ENCODE measurements around the gene OPN1LW. TPM values are rescaled to one million over a fixed set of nuclear protein-coding genes. Genes with fewer than 3 reads are reported as not detected.
"Not testable (repeated sequence)": the region's sequence is repeated elsewhere in the genome, so short reads cannot be mapped to it uniquely, and the experiment has no call there.

The OPN1LW gene
- total RNA-seq, 1 experiment from 2014 or later = not detected

GRCh38 chrX:154140742-154141141 is 3.3 kb upstream of the OPN1LW start:
- intact Hi-C loops (cut with micrococcal nuclease) = no loop called here
- H3K9me3 Mint-ChIP-seq (ENCODE audit: unreplicated experiment) = no peaks in the 10 kb centered on the region
- DNase-seq (ENCODE audit: unreplicated experiment) = no peak
- H3K4me1 Mint-ChIP-seq (ENCODE audit: insufficient read depth, unreplicated experiment) = no peaks in the 10 kb centered on the region
- no TSS peak for BruUV-seq (replicated peaks)
- H3K4me3 Mint-ChIP-seq (ENCODE audit: unreplicated experiment) = no peak overlapping the region
- no peak overlapping the region for H3K27ac Mint-ChIP-seq (ENCODE audit: low read depth, unreplicated experiment)
- POLR2A ChIA-PET = no interaction called here
- TF ChIP-seq CTCF (IDR thresholded peaks at IDR 0.05; ENCODE audit: unreplicated experiment) = no peak
- H3K36me3 Mint-ChIP-seq (ENCODE audit: insufficient read depth, unreplicated experiment) = no peaks in the 10 kb centered on the region
- peaks cover 34% of the 10 kb centered on the region for H3K27me3 Mint-ChIP-seq (ENCODE audit: insufficient read depth, unreplicated experiment)
- CTCF ChIA-PET = no interaction called here

DNA sequence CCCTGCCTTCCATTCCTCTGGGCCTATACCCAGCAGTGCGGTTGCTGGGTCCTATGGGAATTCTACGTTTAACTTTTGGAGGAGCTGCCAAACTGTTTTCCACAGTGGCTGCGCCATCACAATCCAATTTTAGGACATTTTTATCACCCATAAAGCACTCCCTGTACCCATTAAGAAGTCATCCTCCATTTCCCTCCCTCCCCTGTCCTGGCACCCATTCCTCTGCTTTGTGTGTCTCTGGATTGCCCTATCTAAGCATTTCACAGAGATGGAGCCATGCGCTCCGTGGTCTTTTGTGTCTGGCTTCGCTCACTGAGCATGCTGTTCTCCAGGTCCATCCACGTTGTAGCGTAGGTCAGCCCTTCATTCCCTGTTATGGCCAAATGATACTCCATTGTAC is 1.7 kb upstream of the OPN1LW start:
- DNase-seq (ENCODE audit: unreplicated experiment) = no peak
- BruUV-seq (replicated peaks) = no TSS peak
- H3K9me3 Mint-ChIP-seq (ENCODE audit: unreplicated experiment) = no peaks in the 10 kb centered on the region

GRCh38 chrX:154142950-154143745 is 895 bp upstream of the OPN1LW start:
- Mint-ChIP-seq H3K36me3 (ENCODE audit: insufficient read depth, unreplicated experiment) (no peaks in the 10 kb centered on the region), H3K4me3 (ENCODE audit: unreplicated experiment) (no peak overlapping the region), H3K27me3 (ENCODE audit: insufficient read depth, unreplicated experiment) (peaks cover 23% of the 10 kb centered on the region), H3K9me3 (ENCODE audit: unreplicated experiment) (no peaks in the 10 kb centered on the region), H3K4me1 (ENCODE audit: insufficient read depth, unreplicated experiment) (no peaks in the 10 kb centered on the region), H3K27ac (ENCODE audit: low read depth, unreplicated experiment) (no peak overlapping the region)
- intact Hi-C loops (cut with micrococcal nuclease) = no loop called here
- CTCF ChIA-PET = no interaction called here
- DNase-seq (ENCODE audit: unreplicated experiment) = no peak
- no peak for TF ChIP-seq CTCF (IDR thresholded peaks at IDR 0.05; ENCODE audit: unreplicated experiment)
- POLR2A ChIA-PET = no interaction called here
- no TSS peak for BruUV-seq (replicated peaks)

More for the DNA sequence above, 1.7 kb upstream of the OPN1LW start:
- Mint-ChIP-seq H3K4me3 (ENCODE audit: unreplicated experiment) (no peak overlapping the region), H3K36me3 (ENCODE audit: insufficient read depth, unreplicated experiment) (no peaks in the 10 kb centered on the region), H3K27me3 (ENCODE audit: insufficient read depth, unreplicated experiment) (peaks cover 25% of the 10 kb centered on the region), H3K4me1 (ENCODE audit: insufficient read depth, unreplicated experiment) (no peaks in the 10 kb centered on the region), H3K27ac (ENCODE audit: low read depth, unreplicated experiment) (no peak overlapping the region)
- intact Hi-C loops (cut with micrococcal nuclease) = no loop called here
- TF ChIP-seq CTCF (IDR thresholded peaks at IDR 0.05; ENCODE audit: unreplicated experiment) = no peak
- ChIA-PET POLR2A (no interaction called here), CTCF (no interaction called here)

- H3K27ac Mint-ChIP-seq (ENCODE audit: low read depth, unreplicated experiment); H3K4me1 Mint-ChIP-seq (ENCODE audit: insufficient read depth, unreplicated experiment); H3K27me3 Mint-ChIP-seq (ENCODE audit: insufficient read depth, unreplicated experiment); intact Hi-C loops (cut with micrococcal nuclease); BruUV-seq (replicated peaks); H3K36me3 Mint-ChIP-seq (ENCODE audit: insufficient read depth, unreplicated experiment); CTCF ChIA-PET; H3K4me3 Mint-ChIP-seq (ENCODE audit: unreplicated experiment); DNase-seq (ENCODE audit: unreplicated experiment); H3K9me3 Mint-ChIP-seq (ENCODE audit: unreplicated experiment); POLR2A ChIA-PET: not testable (repeated sequence)
These were observed 7.0 kb downstream of the OPN1LW start for GRCh38 chrX:154151030-154151429.

GRCh38 chrX:154156221-154156620 is 12.2 kb downstream of the OPN1LW start:
- H3K4me3 Mint-ChIP-seq (ENCODE audit: unreplicated experiment); BruUV-seq (replicated peaks); H3K36me3 Mint-ChIP-seq (ENCODE audit: insufficient read depth, unreplicated experiment): not testable (repeated sequence)

GRCh38 chrX:154157207-154157606 is 13.2 kb downstream of the OPN1LW start:
- H3K4me1 Mint-ChIP-seq (ENCODE audit: insufficient read depth, unreplicated experiment); intact Hi-C loops (cut with micrococcal nuclease); DNase-seq (ENCODE audit: unreplicated experiment); H3K9me3 Mint-ChIP-seq (ENCODE audit: unreplicated experiment); H3K4me3 Mint-ChIP-seq (ENCODE audit: unreplicated experiment); H3K27me3 Mint-ChIP-seq (ENCODE audit: insufficient read depth, unreplicated experiment); POLR2A ChIA-PET; H3K27ac Mint-ChIP-seq (ENCODE audit: low read depth, unreplicated experiment); H3K36me3 Mint-ChIP-seq (ENCODE audit: insufficient read depth, unreplicated experiment); BruUV-seq (replicated peaks); CTCF ChIA-PET: not testable (repeated sequence)

More at GRCh38 chrX:154156221-154156620, 12.2 kb downstream of the OPN1LW start:
- DNase-seq (ENCODE audit: unreplicated experiment); H3K9me3 Mint-ChIP-seq (ENCODE audit: unreplicated experiment); intact Hi-C loops (cut with micrococcal nuclease); H3K27ac Mint-ChIP-seq (ENCODE audit: low read depth, unreplicated experiment); H3K4me1 Mint-ChIP-seq (ENCODE audit: insufficient read depth, unreplicated experiment); H3K27me3 Mint-ChIP-seq (ENCODE audit: insufficient read depth, unreplicated experiment); POLR2A ChIA-PET; CTCF ChIA-PET: not testable (repeated sequence)

DNA sequence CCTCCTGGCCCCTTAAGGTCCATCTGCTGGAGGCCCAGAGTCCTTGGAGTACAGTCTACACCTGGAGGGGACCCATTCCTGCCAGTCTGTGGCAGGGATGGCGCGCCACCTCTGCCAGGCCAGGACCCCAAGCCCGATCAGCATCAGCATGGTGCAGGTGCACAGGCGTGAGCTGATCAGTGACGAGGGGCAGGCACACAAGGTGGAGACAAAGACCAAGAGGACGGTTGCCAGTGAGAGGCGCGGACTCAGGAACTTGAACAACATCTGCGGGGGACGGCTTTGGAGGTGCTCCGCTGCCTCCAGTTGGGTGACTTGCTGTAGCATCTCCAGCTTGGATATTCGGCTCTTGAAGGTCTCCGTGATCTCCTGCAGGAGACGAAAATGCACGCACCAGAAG is 15.3 kb downstream of the OPN1LW start:
- DNase-seq (ENCODE audit: unreplicated experiment); H3K36me3 Mint-ChIP-seq (ENCODE audit: insufficient read depth, unreplicated experiment); CTCF ChIA-PET; BruUV-seq (replicated peaks); POLR2A ChIA-PET; H3K4me1 Mint-ChIP-seq (ENCODE audit: insufficient read depth, unreplicated experiment); H3K27me3 Mint-ChIP-seq (ENCODE audit: insufficient read depth, unreplicated experiment); H3K27ac Mint-ChIP-seq (ENCODE audit: low read depth, unreplicated experiment); H3K4me3 Mint-ChIP-seq (ENCODE audit: unreplicated experiment); H3K9me3 Mint-ChIP-seq (ENCODE audit: unreplicated experiment); intact Hi-C loops (cut with micrococcal nuclease): not testable (repeated sequence)
